KMS-11 (cell line): Measurements from ENCODE around the gene ATXN2.
"Not testable (repeated sequence)": the region's sequence is repeated elsewhere in the genome, so short reads cannot be mapped to it uniquely, and the experiment has no call there.

Experiments used
- H2AFZ ChIP-seq: fragments of 200-600 bp; sonication (generic); 2 replicates; pipeline ENCODE4 v1.6.1; 2016; ENCODE audit warnings: antibody characterized with exemption, mixed run types, low read depth
- H3K27ac ChIP-seq: fragments of 200-600 bp; sonication (generic); 2 replicates; pipeline ENCODE4 v1.6.1; 2016; ENCODE audit warnings: mild to moderate bottlenecking, mixed run types
- H3K27me3 ChIP-seq: fragments of 200-600 bp; sonication (generic); 2 replicates; pipeline ENCODE4 v1.6.1; 2017; ENCODE audit warnings: mild to moderate bottlenecking, low read depth, mixed run types, moderate library complexity; ENCODE audit not compliant: insufficient read depth
- H3K36me3 ChIP-seq: fragments of 200-600 bp; sonication (generic); 2 replicates; pipeline ENCODE4 v1.6.1; 2017; ENCODE audit warnings: mild to moderate bottlenecking, mixed run types; ENCODE audit not compliant: insufficient read depth
- H3K4me1 ChIP-seq: fragments of 200-600 bp; sonication (generic); 2 replicates; pipeline ENCODE4 v1.6.1; 2016; ENCODE audit warnings: mild to moderate bottlenecking, low read depth, mixed run types; ENCODE audit not compliant: poor library complexity, severe bottlenecking
- H3K4me2 ChIP-seq: fragments of 200-600 bp; sonication (generic); 2 replicates; pipeline ENCODE4 v1.7.0; 2016; ENCODE audit warnings: mild to moderate bottlenecking, mixed run types
- H3K4me3 ChIP-seq: fragments of 200-600 bp; sonication (generic); IDR thresholded peaks from 2 replicates; pipeline ENCODE4 v1.6.1; 2017; ENCODE audit warnings: low read depth, low read length, mixed read lengths; ENCODE audit not compliant: insufficient read depth
- H3K79me2 ChIP-seq: fragments of 200-600 bp; sonication (generic); 2 replicates; pipeline ENCODE4 v1.6.1; 2016; ENCODE audit warnings: low read depth, mixed run types; ENCODE audit not compliant: insufficient read depth
- H3K9ac ChIP-seq: fragments of 200-600 bp; sonication (generic); 2 replicates; pipeline ENCODE4 v1.6.1; 2016; ENCODE audit warnings: mild to moderate bottlenecking, mixed run types
- H4K20me1 ChIP-seq: fragments of 200-600 bp; sonication (generic); 2 replicates; pipeline ENCODE4 v1.6.1; 2016; ENCODE audit warnings: mild to moderate bottlenecking, mixed run types; ENCODE audit not compliant: insufficient read depth
- TF ChIP-seq, protein P1 (sequence below): fragments of 200-600 bp; sonication (generic); conservative IDR thresholded peaks from 2 replicates; pipeline ENCODE4 v1.6.1; 2017; ENCODE audit warnings: low read depth, mild to moderate bottlenecking, antibody characterized with exemption, low read length, moderate library complexity, mixed read lengths

ATXN2 gene

DNA sequence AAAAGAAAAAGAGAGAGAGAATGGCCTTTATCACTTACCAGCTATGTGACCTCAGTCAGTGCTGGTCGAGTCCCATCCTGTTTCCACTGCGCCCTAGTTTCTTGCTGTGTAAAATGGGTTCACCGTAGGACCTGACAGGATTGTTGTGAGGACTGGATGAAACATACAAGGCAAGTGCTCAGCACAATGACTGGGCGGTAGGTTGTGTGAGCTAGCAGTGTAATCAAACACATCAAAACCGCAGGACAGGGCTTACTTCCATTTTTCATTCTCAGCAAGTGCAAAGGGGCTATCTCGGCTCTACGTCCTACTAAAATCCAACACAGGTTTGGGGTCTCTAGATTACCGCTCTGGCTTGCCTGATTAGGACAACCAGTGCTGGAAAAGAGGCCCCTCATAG is 36.4 kb upstream of the ATXN2 start:
- Histone ChIP-seq H3K4me2 (no peak overlapping the region), H3K27ac (no peak overlapping the region), H2AFZ (no peak overlapping the region), H3K79me2 (no peaks in the 10 kb centered on the region), H3K4me1 (no peaks in the 10 kb centered on the region), H3K36me3 (no peaks in the 10 kb centered on the region), H4K20me1 (no peaks in the 10 kb centered on the region), H3K27me3 (no peaks in the 10 kb centered on the region), H3K9ac (no peak overlapping the region), H3K4me3 (no peak overlapping the region)
- TF ChIP-seq, protein P1, sequence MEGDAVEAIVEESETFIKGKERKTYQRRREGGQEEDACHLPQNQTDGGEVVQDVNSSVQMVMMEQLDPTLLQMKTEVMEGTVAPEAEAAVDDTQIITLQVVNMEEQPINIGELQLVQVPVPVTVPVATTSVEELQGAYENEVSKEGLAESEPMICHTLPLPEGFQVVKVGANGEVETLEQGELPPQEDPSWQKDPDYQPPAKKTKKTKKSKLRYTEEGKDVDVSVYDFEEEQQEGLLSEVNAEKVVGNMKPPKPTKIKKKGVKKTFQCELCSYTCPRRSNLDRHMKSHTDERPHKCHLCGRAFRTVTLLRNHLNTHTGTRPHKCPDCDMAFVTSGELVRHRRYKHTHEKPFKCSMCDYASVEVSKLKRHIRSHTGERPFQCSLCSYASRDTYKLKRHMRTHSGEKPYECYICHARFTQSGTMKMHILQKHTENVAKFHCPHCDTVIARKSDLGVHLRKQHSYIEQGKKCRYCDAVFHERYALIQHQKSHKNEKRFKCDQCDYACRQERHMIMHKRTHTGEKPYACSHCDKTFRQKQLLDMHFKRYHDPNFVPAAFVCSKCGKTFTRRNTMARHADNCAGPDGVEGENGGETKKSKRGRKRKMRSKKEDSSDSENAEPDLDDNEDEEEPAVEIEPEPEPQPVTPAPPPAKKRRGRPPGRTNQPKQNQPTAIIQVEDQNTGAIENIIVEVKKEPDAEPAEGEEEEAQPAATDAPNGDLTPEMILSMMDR: no peak

DNA sequence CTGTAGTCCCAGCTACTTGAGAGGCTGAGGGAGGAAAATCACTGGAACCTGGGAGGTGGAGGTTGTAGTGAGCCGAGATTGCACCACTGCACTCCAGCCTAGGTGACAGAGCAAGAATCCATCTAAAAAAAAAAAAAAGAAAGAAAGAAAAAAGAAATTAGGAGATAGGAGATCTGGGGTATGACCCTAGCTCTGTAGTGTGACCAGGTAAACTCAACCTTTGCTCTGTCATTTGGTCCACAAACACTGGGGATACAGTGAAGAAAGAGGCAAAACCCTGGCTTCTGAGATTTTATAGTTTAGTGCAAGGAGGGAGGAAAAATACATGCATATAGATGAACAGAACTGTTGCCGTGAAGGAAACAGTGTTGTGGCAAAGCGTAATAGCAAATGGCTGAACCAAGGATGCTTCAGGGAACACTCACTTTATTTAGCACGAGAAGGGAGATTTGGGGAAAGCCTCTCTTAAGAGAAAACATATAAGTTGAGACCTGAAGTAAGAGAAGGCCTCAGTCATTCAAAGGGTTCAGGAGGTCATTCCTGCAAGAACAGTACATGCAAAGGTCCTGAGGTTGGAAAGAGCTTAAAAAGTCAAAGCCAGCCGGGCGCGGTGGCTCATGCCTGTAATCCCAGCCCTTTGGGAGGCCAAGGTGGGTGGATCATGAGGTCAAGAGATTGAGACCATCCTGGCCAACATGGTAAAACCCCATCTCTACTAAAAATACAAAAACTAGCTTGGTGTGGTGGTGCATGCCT is 29.6 kb upstream of the ATXN2 start:
- no peaks in the 10 kb centered on the region for H3K27me3 ChIP-seq
- TF ChIP-seq, protein P1: no peak

DNA sequence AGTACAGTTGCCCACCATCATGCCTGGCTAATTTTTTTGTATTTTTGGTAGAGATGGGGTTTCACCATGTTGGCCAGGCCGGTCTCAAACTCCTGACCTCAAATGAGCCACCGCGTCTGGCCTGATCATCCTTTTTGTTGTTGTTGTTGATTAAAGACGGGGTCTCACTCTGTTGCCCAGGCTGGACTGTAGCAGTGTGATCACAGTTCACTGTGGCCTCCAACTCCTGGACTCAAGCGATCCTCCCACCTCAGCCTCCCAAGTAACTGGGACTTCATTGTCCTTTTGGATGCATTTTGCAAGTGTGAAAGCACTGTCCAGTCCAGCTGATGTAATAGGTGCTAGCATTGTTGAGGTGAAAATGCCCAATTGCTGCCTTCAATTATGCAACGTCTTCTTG is 27.1 kb upstream of the ATXN2 start:
- H3K4me3 ChIP-seq: no peak overlapping the region
- no peaks in the 10 kb centered on the region for H3K27me3 ChIP-seq
- no peak overlapping the region for H3K9ac ChIP-seq
- TF ChIP-seq, protein P1: no peak
- no peaks in the 10 kb centered on the region for H3K79me2 ChIP-seq
- H3K4me2 ChIP-seq: no peak overlapping the region
- H2AFZ ChIP-seq: no peak overlapping the region
- no peaks in the 10 kb centered on the region for H3K4me1 ChIP-seq
- H3K27ac ChIP-seq: no peak overlapping the region
- H3K36me3 ChIP-seq: no peaks in the 10 kb centered on the region
- no peaks in the 10 kb centered on the region for H4K20me1 ChIP-seq

More for the DNA sequence above, 29.6 kb upstream of the ATXN2 start:
- Histone ChIP-seq H4K20me1 (no peaks in the 10 kb centered on the region), H2AFZ (no peak overlapping the region), H3K27ac (no peak overlapping the region), H3K79me2 (no peaks in the 10 kb centered on the region), H3K4me2 (no peak overlapping the region), H3K9ac (no peak overlapping the region), H3K4me3 (no peak overlapping the region), H3K36me3 (no peaks in the 10 kb centered on the region), H3K4me1 (no peaks in the 10 kb centered on the region)

DNA sequence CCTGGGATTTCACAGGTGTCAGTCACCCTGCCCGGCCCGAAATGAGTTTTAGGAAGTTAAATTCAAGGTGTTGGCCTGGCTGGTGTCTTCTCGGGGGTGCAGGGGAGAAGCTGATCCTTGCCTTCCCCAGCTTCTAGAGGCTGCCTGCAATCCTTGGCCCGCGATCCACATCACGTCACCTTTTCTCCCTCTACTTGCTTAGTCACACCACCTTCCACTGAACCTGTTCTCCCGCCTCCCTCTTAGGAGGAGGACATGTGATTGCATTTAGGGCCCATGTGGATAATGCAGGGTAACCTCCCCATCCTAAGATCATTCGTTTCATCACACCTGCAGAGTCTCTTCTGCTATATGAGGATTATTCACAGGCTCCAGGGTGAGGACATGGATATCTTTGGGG is 25.4 kb upstream of the ATXN2 start:
- H3K36me3 ChIP-seq: no peaks in the 10 kb centered on the region
- H3K27me3 ChIP-seq: no peaks in the 10 kb centered on the region
- TF ChIP-seq, protein P1: no peak
- no peak overlapping the region for H3K4me3 ChIP-seq
- H2AFZ ChIP-seq: no peak overlapping the region
- no peak overlapping the region for H3K27ac ChIP-seq
- H3K4me1 ChIP-seq: no peaks in the 10 kb centered on the region
- no peak overlapping the region for H3K9ac ChIP-seq
- H4K20me1 ChIP-seq: no peaks in the 10 kb centered on the region
- no peak overlapping the region for H3K4me2 ChIP-seq
- H3K79me2 ChIP-seq: no peaks in the 10 kb centered on the region

DNA sequence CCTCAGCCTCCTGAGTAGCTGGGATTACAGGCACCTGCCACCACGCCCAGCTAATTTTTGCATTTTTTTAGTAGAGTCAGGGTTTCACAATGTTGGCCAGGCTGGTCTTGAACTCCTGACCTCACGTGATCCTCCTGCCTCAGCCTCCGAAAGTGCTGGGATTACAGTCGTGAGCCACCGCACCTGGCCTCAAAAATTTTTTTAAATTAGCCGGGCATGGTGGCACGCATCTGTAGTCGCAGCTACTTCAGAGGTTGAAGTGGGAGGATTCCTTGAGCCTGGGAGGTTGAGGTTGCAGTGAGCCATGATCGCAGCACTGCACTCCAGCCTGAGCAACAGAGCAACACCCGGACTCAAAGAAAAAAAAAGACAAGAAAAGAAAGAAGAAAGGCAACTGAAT is 18.7 kb upstream of the ATXN2 start:
- not testable (repeated sequence) for H3K4me3 ChIP-seq, H3K27me3 ChIP-seq, H3K36me3 ChIP-seq, H4K20me1 ChIP-seq, H3K4me2 ChIP-seq, H3K27ac ChIP-seq, H3K4me1 ChIP-seq, H3K9ac ChIP-seq, H3K79me2 ChIP-seq, H2AFZ ChIP-seq
